Heart right ventricle (tissue), 16 donors: ENCODE measurements around the gene MYB. TPM values are rescaled to one million over a fixed set of nuclear protein-coding genes. Genes with fewer than 3 reads are reported as not detected.

Experiments used
- ATAC-seq, 8 donors: fragments of 200-7000 bp; cut with Tn5 transposase; one replicate each; pipeline ENCODE4 v1.9.1; 2020; ENCODE audit warnings: mild to moderate bottlenecking in 8 of 8, moderate library complexity in 8 of 8, moderate number of reproducible peaks in 1 of 8
- DNase-seq, 2 donors: peaks; one replicate each; pipeline ENCODE4 v3.0.0-alpha.2; 2020
- H3K27ac ChIP-seq, 10 donors: fragments of 200-600 bp; sonication (generic) in 2 of 10; one replicate each; pipeline versions ENCODE4 v1.5.0 to v1.8.0; 2020 to 2022; ENCODE audit warnings: mild to moderate bottlenecking in 3 of 10
- H3K27me3 ChIP-seq, 7 donors: fragments of 200-600 bp; one replicate each; pipeline ENCODE4 v1.8.0; 2021 to 2022; ENCODE audit warnings: mild to moderate bottlenecking in 2 of 7
- H3K36me3 ChIP-seq, 9 donors: fragments of 200-600 bp; sonication (generic) in 1 of 9; one replicate each; pipeline versions ENCODE4 v1.5.0 to v1.8.0; 2020 to 2022; ENCODE audit warnings: mild to moderate bottlenecking in 2 of 9
- H3K4me1 ChIP-seq, 9 donors: fragments of 200-600 bp; sonication (generic) in 1 of 9; one replicate each; pipeline versions ENCODE4 v1.5.0 to v1.8.0; 2020 to 2022; ENCODE audit warnings: mild to moderate bottlenecking in 4 of 9
- H3K4me3 ChIP-seq, 10 donors: fragments of 200-600 bp; sonication (generic) in 2 of 10; one replicate each; pipeline versions ENCODE4 v1.5.0 to v1.8.0; 2020 to 2022; ENCODE audit warnings: mild to moderate bottlenecking in 7 of 10, moderate library complexity in 2 of 10
- H3K9me3 ChIP-seq, 11 donors: fragments of 200-600 bp in 10 of 11; sonication (generic) in 2 of 11; one replicate each; pipeline versions ENCODE4 v1.5.0 to v1.8.0; 2013 to 2022; ENCODE audit warnings: mild to moderate bottlenecking in 2 of 11, control low read depth in 1 of 11, moderate library complexity in 1 of 11
- CTCF ChIP-seq, 9 donors: fragments of 200-600 bp; sonication (generic) in 2 of 9; IDR thresholded peaks; one replicate each; pipeline versions ENCODE4 v1.5.0 to v1.8.0; 2021 to 2022; ENCODE audit warnings: antibody characterized with exemption in 9 of 9, mild to moderate bottlenecking in 5 of 9, moderate library complexity in 1 of 9
- WGBS, 2 donors: extraction: QIAGEN DNeasy Blood & Tissue Kit; methylation state at CpG; one replicate each; pipeline ENCODE4 v1.1.7; 2013; ENCODE audit warnings: inconsistent platforms in 1 of 2; 5-methylcytosine and 5-hydroxymethylcytosine counted together
- intact Hi-C, 10 donors: fragments of 100-400 bp; cut with DNase I; formaldehyde crosslinking; loops; one replicate each; pipeline versions ENCODE4 v1.11.1 to v1.14.2; 2022
- polyA plus RNA-seq, 2 donors: library from polyadenylated mRNA; stranded (reverse); fragments of 200-250 nt; gene quantifications; one replicate each; pipeline ENCODE4 v1.2.3, GENCODE V29; 2013
- total RNA-seq, 10 donors: library from RNA; stranded (reverse); fragmentation: NEBNext Ultra II Directional in 3 of 10; extraction: Animal tissue kit (Norgen Biotek cat#: 25700) in 3 of 10; gene quantifications; one replicate each; pipeline versions ENCODE4 v1.2.1 to v1.2.4, GENCODE V29; 2021 to 2023
- donor health status: Arrhythmogenic right ventricular cardiomyopathy.
- donor health status: ischemic (EF 13 %, LVEDD 7.1; RV severe dilation, severe dysfunction).
- donor health status: healthy with polysubstance abuse.
- donor health status: DM: no; HTN: yes; CAD: no.
- donor health status: DM: no; HTN: no; CAD: no.
- donor health status: ischemic (EF 25% LVEDD 6.9; RV normal size, moderate dysfunction).
- donor health status: ischemic (EF 25% LVEDD 5.7; RV mildly dilated, moderate dysfunction).
- donor health status: healthy.
- donor health status: DM: yes; HTN: yes; CAD: no.
- donor health status: Ischemic cardiomyopathy.
- donor health status: ischemic (EF 35%, LVEDD 5.7; RV mildly dilated, moderate dysfunction).
- donor health status: nonischemic (EF 11% LVEDD 7.7; RV severe dilation, severe dysfunction).
- donor health status: DM: yes; HTN: yes; CAD: no.
- donor health status: PGD.
- donor health status: ischemic (EF 29% LVEDD 5.4; RV normal size, mild dysfunction).
- donor health status: nonischemic (EF 23%, LVEDD 6.1; RV moderate dilation, normal function).

Gene MYB
- total and polyA plus RNA-seq, 12 donors = 0.01 to 0.39 (median 0.13) TPM; not detected in 8

- no peak overlapping the region for H3K4me3 ChIP-seq
- H3K27ac ChIP-seq = no peak overlapping the region
- peaks cover 0 to 10% (median 3%) of the 10 kb centered on the region in 7 donors for H3K27me3 ChIP-seq
- ATAC-seq (no peak), DNase-seq (no peak)
- WGBS, 2 donors = 68 to 69% methylated on average over 5 of the region's 5 CpGs
- intact Hi-C loops = no loop called here
- no peak for TF ChIP-seq CTCF (IDR thresholded peaks at IDR 0.05)
- peaks cover 0 to 4% (median 0%) of the 10 kb centered on the region in 9 donors for H3K4me1 ChIP-seq
- H3K36me3 ChIP-seq = no peaks in the 10 kb centered on the region
- no peaks in the 10 kb centered on the region for H3K9me3 ChIP-seq
These were observed 52.8 kb downstream of the MYB start for GRCh38 chr6:135233686-135234491.

- H3K4me3 ChIP-seq = no peak overlapping the region
- no peak for DNase-seq
- no peak overlapping the region for H3K27ac ChIP-seq
- intact Hi-C loops = no loop called here
- 47 to 56% methylated on average over 1 of the region's 1 CpG for WGBS, 2 donors
- no peaks in the 10 kb centered on the region for H3K36me3 ChIP-seq
- no peak for TF ChIP-seq CTCF (IDR thresholded peaks at IDR 0.05)
- peaks cover 0 to 12% (median 4%) of the 10 kb centered on the region in 7 donors for H3K27me3 ChIP-seq
- H3K9me3 ChIP-seq = no peaks in the 10 kb centered on the region
- H3K4me1 ChIP-seq = peaks cover 0 to 4% (median 0%) of the 10 kb centered on the region in 9 donors
- ATAC-seq = no peak
These were observed 53.3 kb downstream of the MYB start for GRCh38 chr6:135234492-135234780.

- Histone ChIP-seq H3K27me3 (peaks cover 0 to 12% (median 4%) of the 10 kb centered on the region in 7 donors), H3K4me1 (peaks cover 0 to 4% (median 0%) of the 10 kb centered on the region in 9 donors), H3K36me3 (no peaks in the 10 kb centered on the region), H3K27ac (no peak overlapping the region), H3K9me3 (no peaks in the 10 kb centered on the region), H3K4me3 (no peak overlapping the region)
- TF ChIP-seq CTCF (IDR thresholded peaks at IDR 0.05) = no peak
- WGBS, 2 donors = 72 to 82% methylated on average over 5 of the region's 5 CpGs
- intact Hi-C loops = no loop called here
- no peak for ATAC-seq
- DNase-seq = no peak
These were observed 54.6 kb downstream of the MYB start for GRCh38 chr6:135235716-135236115.

- Histone ChIP-seq H3K4me1 (peaks cover 0 to 4% (median 0%) of the 10 kb centered on the region in 9 donors), H3K27ac (no peak overlapping the region), H3K36me3 (no peaks in the 10 kb centered on the region), H3K4me3 (no peak overlapping the region), H3K27me3 (peaks cover 0 to 12% (median 4%) of the 10 kb centered on the region in 7 donors), H3K9me3 (no peaks in the 10 kb centered on the region)
- intact Hi-C loops = no loop called here
- no peak for ATAC-seq
- DNase-seq = no peak
- no peak for TF ChIP-seq CTCF (IDR thresholded peaks at IDR 0.05)
- whole genome bisulfite sequencing, 2 donors = 81 to 86% methylated on average over 1 of the region's 1 CpG
These were observed 55.2 kb downstream of the MYB start for GRCh38 chr6:135236319-135236718.
